Activated B cell treated with CpG ODN at 0.5 μM for 24 hours (primary cell): ENCODE data around the gene AAGAB. TPM values are rescaled to one million over a fixed set of nuclear protein-coding genes. Genes with fewer than 3 reads are reported as not detected.
A peak's percentile ranks its signal among the peaks of the same experiment; 100 is the strongest.

Experiments used
- ATAC-seq: fragments of 200-7000 bp; cut with Tn5 transposase; one replicate; pipeline ENCODE4 v1.10.0; 2021; ENCODE audit warnings: low read depth, mild to moderate bottlenecking, moderate library complexity
- CTCF ChIA-PET: fragments of 350-600 bp; sonication (Branson Sonifier 250); formaldehyde crosslinking; loops from one replicate; lab custom pipeline; 2021; ENCODE audit warnings: antibody characterized with exemption; lab: Charles Lee
- POLR2A ChIA-PET: fragments of 350-600 bp; sonication (Branson Sonifier 250); formaldehyde crosslinking; loops from one replicate; lab custom pipeline; 2021; ENCODE audit warnings: antibody characterized with exemption; lab: Charles Lee
- DNase-seq: peaks from one replicate; pipeline ENCODE4 v3.0.0; 2022
- H3K27ac Mint-ChIP-seq: one replicate; pipeline ENCODE4 v1.8.0; 2020; ENCODE audit warnings: mixed read lengths
- H3K27me3 Mint-ChIP-seq: one replicate; pipeline ENCODE4 v1.8.0; 2021; ENCODE audit warnings: mixed read lengths
- H3K36me3 Mint-ChIP-seq: one replicate; pipeline ENCODE4 v1.8.0; 2021; ENCODE audit warnings: low read depth, mixed read lengths
- H3K4me1 Mint-ChIP-seq: one replicate; pipeline ENCODE4 v1.8.0; 2021; ENCODE audit warnings: mixed read lengths
- H3K4me3 Mint-ChIP-seq: one replicate; pipeline ENCODE4 v1.8.0; 2020; ENCODE audit warnings: mild to moderate bottlenecking, mixed read lengths
- H3K9me3 Mint-ChIP-seq: one replicate; pipeline ENCODE4 v1.8.0; 2020; ENCODE audit warnings: mixed read lengths
- intact Hi-C: fragments of 100-400 bp; cut with micrococcal nuclease; formaldehyde crosslinking; loops from one replicate; pipeline ENCODE4 v1.15.1; 2024
- total RNA-seq: library from RNA; stranded (reverse); gene quantifications from 2 replicates; pipeline ENCODE4 v1.2.3, GENCODE V29; 2022
- TF ChIP-seq, protein P1 (sequence below): fragments of 200-600 bp; IDR thresholded peaks from one replicate; pipeline ENCODE4 v1.8.0; 2022; ENCODE audit warnings: antibody characterized with exemption, mild to moderate bottlenecking

The AAGAB gene
- total RNA-seq, 1 donor from 2014 or later = 48.5 TPM

DNA sequence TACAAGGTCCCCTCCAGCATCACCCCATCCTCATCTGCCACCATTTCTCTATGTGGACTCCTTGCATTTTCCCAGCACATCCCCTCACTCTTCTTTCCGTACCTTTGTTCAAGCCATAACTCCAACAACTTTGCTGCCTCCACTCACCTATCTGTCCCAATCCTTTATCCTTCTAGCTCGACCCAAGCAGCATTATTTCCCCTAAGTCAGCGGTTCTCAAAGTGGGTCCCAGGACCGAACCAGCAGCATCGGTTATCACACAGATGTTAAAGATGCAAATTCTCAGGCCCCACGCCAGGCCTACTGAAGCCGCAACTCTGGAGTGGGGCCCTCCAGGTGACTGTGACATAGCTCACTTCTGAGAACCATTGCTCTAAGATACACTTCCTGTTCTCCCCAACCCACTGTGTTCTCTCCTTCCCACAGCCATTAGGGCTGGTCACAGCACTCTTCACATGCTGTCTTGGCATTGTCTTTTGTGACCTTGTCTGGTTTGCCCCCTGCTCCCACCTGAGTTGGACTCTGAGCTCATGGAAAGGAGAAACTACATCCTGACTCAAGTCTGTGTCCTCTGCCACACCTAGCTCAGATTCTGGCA lies 56.2 kb downstream of the AAGAB start:
- intact Hi-C loops = no loop called here
- no peaks in the 10 kb centered on the region for H3K9me3 Mint-ChIP-seq
- H3K4me1 Mint-ChIP-seq = peaks cover 21% of the 10 kb centered on the region
- no peaks in the 10 kb centered on the region for H3K27me3 Mint-ChIP-seq
- peak; percentile 71 for ATAC-seq
- DNase-seq = no peak
- H3K4me3 Mint-ChIP-seq = no peak overlapping the region
- H3K36me3 Mint-ChIP-seq = peaks cover 51% of the 10 kb centered on the region
- ChIA-PET CTCF (no interaction called here), POLR2A (interaction anchor here (1.6 kb wide), 1 partner anchor 112 kb away, joined by 4 read pairs; no protein-coding TSS in a partner anchor)
- peak overlapping the region; percentile 50 for H3K27ac Mint-ChIP-seq
- TF ChIP-seq, protein P1, sequence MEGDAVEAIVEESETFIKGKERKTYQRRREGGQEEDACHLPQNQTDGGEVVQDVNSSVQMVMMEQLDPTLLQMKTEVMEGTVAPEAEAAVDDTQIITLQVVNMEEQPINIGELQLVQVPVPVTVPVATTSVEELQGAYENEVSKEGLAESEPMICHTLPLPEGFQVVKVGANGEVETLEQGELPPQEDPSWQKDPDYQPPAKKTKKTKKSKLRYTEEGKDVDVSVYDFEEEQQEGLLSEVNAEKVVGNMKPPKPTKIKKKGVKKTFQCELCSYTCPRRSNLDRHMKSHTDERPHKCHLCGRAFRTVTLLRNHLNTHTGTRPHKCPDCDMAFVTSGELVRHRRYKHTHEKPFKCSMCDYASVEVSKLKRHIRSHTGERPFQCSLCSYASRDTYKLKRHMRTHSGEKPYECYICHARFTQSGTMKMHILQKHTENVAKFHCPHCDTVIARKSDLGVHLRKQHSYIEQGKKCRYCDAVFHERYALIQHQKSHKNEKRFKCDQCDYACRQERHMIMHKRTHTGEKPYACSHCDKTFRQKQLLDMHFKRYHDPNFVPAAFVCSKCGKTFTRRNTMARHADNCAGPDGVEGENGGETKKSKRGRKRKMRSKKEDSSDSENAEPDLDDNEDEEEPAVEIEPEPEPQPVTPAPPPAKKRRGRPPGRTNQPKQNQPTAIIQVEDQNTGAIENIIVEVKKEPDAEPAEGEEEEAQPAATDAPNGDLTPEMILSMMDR = no peak

- TF ChIP-seq, protein P1 = no peak
- H3K4me1 Mint-ChIP-seq = peaks cover 21% of the 10 kb centered on the region
- CTCF ChIA-PET = no interaction called here
- H3K36me3 Mint-ChIP-seq = peaks cover 51% of the 10 kb centered on the region
- DNase-seq (no peak), ATAC-seq (no peak)
- no peaks in the 10 kb centered on the region for H3K9me3 Mint-ChIP-seq
- no peaks in the 10 kb centered on the region for H3K27me3 Mint-ChIP-seq
- intact Hi-C loops = no loop called here
- peak overlapping the region; percentile 27 for H3K27ac Mint-ChIP-seq
- no peak overlapping the region for H3K4me3 Mint-ChIP-seq
- POLR2A ChIA-PET = interaction anchor here (1.6 kb wide), 1 partner anchor 111 kb away, joined by 4 read pairs; no protein-coding TSS in a partner anchor
Measured at GRCh38 chr15:67197364-67197695, 57.1 kb downstream of the AAGAB start.

GRCh38 chr15:67196672-67197363 lies 57.6 kb downstream of the AAGAB start:
- no peaks in the 10 kb centered on the region for H3K27me3 Mint-ChIP-seq
- H3K4me3 Mint-ChIP-seq = no peak overlapping the region
- CTCF ChIA-PET = no interaction called here
- intact Hi-C loops = no loop called here
- TF ChIP-seq, protein P1 = no peak
- DNase-seq (no peak), ATAC-seq (no peak)
- no peaks in the 10 kb centered on the region for H3K9me3 Mint-ChIP-seq
- POLR2A ChIA-PET = interaction anchor here (0.7 kb wide), 1 partner anchor 113 kb away, joined by 4 read pairs; no protein-coding TSS in a partner anchor
- peak overlapping the region; percentile 27 for H3K27ac Mint-ChIP-seq
- H3K4me1 Mint-ChIP-seq = peaks cover 21% of the 10 kb centered on the region
- peaks cover 51% of the 10 kb centered on the region for H3K36me3 Mint-ChIP-seq

- ATAC-seq (no peak), DNase-seq (no peak)
- Mint-ChIP-seq H3K27me3 (no peaks in the 10 kb centered on the region), H3K4me1 (peaks cover 21% of the 10 kb centered on the region), H3K4me3 (no peak overlapping the region), H3K36me3 (peaks cover 51% of the 10 kb centered on the region), H3K9me3 (no peaks in the 10 kb centered on the region), H3K27ac (no peak overlapping the region)
- TF ChIP-seq, protein P1 = no peak
- intact Hi-C loops = no loop called here
- ChIA-PET CTCF (no interaction called here), POLR2A (interaction anchor here (0.6 to 1.8 kb wide), 3 partner anchors 112 to 147 kb away, joined by 4 to 10 read pairs (median 4); partner anchors contain the start of gene SMAD3)
Measured at GRCh38 chr15:67196222-67196621, 58.2 kb downstream of the AAGAB start.

DNA sequence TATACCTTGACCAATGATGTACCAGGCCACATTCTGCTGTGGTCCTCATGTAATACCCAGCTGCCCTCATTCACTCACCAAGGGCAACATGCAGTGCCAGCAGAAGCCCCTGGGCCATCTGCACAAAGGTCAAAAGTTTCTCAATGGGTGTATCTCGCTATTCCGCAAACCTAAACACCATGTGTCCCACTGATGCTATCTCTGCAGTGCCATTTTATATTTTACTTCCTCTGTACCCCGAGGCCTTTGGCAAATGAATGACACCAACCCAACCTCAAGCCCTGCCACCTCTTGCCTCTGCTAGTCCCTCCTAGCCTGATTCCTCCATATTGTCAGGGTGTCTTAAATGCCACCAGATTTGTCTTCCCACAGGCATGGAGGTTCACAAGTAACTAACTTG lies 59.2 kb downstream of the AAGAB start:
- H3K27me3 Mint-ChIP-seq = no peaks in the 10 kb centered on the region
- TF ChIP-seq, protein P1 = no peak
- DNase-seq (no peak), ATAC-seq (no peak)
- peaks cover 58% of the 10 kb centered on the region for H3K36me3 Mint-ChIP-seq
- ChIA-PET CTCF (no interaction called here), POLR2A (interaction anchor here (0.6 to 1.8 kb wide), 2 partner anchors 130 to 146 kb away, joined by 4 to 10 read pairs; partner anchors contain the start of gene SMAD3)
- intact Hi-C loops = no loop called here
- H3K4me3 Mint-ChIP-seq = no peak overlapping the region
- peaks cover 21% of the 10 kb centered on the region for H3K4me1 Mint-ChIP-seq
- no peaks in the 10 kb centered on the region for H3K9me3 Mint-ChIP-seq
- peak overlapping the region; percentile 21 for H3K27ac Mint-ChIP-seq
